Choroid plexus epithelial cell (primary cell): ENCODE results near the gene TMCO5A.

Experiments used
- DNase-seq: peaks from one replicate; pipeline ENCODE4 v3.0.0-alpha.2; 2010; ENCODE audit warnings: low read depth
- H3K4me3 ChIP-seq: 2 replicates; pipeline ENCODE4 v1.5.1; 2011; ENCODE audit warnings: low read depth, mild to moderate bottlenecking, control low read depth, low read length, moderate library complexity
- TF ChIP-seq, protein P1 (sequence below): conservative IDR thresholded peaks from 2 replicates; pipeline ENCODE4 v1.5.1; 2011; ENCODE audit warnings: low read depth, mild to moderate bottlenecking, control low read depth, inconsistent platforms, low read length, moderate library complexity

Gene TMCO5A

DNA sequence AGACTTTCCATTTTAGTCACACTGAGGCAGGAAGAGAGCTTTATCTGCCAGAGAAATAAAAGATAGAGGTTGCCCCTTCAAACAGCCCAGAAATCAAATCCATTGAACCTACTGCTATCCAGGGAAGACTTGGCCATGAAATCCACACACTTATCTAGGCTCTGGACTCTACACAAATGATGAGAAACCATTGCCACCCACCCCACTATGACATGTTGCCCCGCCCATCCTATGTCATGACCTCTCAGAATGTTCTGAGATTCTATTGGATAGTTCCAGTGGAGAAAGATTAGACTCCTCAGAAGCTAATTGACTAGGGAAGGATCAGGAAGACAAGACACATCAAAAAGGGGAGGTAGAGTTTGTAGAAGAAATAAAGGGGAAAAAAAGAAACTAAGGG, at the start of gene TMCO5A:
TMCO5A (plus strand) TSS at position 301 of the 400 bp plus-strand sequence. CDS start 1,684 bp downstream, outside the sequence.
- no peak within 1 kb of the TSS for H3K4me3 ChIP-seq
- DNase-seq, result no peak
- TF ChIP-seq, protein P1, sequence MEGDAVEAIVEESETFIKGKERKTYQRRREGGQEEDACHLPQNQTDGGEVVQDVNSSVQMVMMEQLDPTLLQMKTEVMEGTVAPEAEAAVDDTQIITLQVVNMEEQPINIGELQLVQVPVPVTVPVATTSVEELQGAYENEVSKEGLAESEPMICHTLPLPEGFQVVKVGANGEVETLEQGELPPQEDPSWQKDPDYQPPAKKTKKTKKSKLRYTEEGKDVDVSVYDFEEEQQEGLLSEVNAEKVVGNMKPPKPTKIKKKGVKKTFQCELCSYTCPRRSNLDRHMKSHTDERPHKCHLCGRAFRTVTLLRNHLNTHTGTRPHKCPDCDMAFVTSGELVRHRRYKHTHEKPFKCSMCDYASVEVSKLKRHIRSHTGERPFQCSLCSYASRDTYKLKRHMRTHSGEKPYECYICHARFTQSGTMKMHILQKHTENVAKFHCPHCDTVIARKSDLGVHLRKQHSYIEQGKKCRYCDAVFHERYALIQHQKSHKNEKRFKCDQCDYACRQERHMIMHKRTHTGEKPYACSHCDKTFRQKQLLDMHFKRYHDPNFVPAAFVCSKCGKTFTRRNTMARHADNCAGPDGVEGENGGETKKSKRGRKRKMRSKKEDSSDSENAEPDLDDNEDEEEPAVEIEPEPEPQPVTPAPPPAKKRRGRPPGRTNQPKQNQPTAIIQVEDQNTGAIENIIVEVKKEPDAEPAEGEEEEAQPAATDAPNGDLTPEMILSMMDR, result no peak

DNA sequence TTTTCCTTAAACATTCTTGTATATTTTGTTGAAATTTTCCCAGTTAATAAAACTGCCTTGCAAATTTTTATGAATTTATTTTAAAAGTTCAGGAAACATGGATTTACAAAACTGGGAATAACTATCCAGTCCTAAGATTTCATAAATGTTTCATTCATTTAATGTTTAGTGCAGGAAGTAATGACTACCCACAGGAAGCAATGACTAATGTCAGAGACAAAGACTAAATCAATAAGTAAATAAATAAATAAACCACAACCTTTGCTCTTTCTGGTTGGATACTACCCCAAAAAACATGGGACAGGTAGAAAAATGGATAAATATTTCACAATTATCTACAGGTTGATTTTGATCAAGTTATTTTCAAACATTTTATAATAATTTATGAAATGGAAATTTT, 48.8 kb upstream of the TMCO5A start:
- H3K4me3 ChIP-seq, result no peak overlapping the region
- DNase-seq, result no peak
- TF ChIP-seq, protein P1, result no peak

DNA sequence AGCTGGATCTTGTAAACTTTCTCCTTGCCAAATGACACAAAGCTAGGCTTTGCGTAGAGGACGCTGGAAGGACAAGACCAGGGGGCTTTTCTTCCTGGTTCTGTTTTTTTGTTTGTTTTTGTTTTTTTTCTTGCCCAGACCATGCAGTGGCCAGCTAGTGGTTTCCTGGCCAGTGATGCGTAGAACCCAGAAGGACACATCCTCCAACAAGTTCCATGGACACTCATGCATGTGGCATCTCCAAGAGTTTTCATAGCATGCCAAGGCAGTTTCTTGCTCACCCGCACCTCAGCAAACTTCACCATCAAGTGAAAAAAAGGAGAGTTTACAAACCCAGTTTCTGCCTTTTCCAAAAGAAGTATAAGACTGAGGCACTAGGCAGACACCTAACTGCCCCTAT, 46.1 kb upstream of the TMCO5A start:
- H3K4me3 ChIP-seq, result no peak overlapping the region
- TF ChIP-seq, protein P1, result no peak
- DNase-seq, result no peak

DNA sequence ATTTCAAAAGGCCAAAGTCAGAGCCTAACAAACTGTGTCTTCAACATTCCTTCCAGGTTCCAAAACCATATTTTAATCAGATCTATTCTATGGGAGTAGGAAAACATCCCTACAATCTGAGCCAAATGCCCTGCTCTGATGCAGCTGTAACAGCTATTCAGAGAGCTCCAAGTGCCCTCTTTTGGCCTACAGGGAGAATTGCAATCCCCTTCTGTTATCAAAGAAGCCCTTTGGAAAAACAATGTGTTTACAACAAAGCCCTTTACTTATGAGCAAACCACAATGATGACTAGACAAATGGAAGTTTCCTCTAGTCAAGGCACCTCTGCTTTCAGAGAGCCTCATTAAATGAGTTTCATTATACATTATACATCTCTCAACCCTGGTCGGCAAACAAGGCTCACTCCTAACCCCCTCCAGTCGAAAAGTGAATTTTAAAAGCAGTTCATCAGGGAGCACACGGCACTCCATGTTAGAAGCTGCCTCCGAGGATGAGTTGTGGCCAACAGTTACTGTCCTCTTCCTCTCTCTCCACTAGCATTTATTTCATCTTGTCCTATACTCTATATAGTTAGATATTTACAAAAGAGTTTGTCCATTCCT, 42.6 kb upstream of the TMCO5A start:
- peak; percentile 75 for DNase-seq
- TF ChIP-seq, protein P1, result peak; percentile 88
- H3K4me3 ChIP-seq, result no peak overlapping the region

DNA sequence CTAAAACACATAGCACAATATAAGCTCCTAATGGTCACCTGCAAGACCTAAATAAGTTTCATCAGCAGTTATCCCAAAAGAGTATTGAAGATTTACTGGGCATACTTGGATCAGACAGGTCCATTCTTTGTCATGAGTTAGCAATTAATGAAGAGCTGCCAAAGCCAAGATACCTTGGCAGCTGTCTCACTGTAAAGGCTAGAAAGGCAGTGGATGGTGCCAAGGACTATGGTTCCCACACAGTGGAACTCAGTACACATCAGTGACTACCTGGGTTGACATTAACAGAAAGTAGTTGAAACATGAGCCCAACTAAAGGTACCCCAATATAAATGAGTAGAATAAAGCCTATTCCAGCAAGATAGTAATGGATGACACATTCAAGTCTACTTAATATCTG, 41.1 kb upstream of the TMCO5A start:
- DNase-seq, result no peak
- TF ChIP-seq, protein P1, result no peak
- no peak overlapping the region for H3K4me3 ChIP-seq

DNA sequence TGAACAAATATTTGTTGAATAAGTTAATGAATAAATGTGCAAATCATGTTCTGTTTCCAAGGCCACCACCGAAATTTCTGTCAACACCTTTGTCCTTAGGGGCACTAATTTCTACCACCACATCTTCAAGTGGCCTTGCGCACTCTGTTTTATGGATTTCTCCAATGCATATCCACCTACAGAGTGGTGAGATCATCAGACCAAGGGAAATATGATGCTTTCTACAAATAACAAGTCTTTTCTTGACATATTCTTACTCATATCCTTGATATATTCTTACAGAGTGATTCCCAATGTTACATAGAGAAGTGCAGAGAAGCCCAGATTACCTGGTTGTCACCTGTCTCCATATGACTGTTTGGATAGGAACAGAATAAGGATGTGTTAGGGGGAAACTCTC, 36.1 kb upstream of the TMCO5A start:
- TF ChIP-seq, protein P1, result no peak
- H3K4me3 ChIP-seq, result no peak overlapping the region
- no peak for DNase-seq

DNA sequence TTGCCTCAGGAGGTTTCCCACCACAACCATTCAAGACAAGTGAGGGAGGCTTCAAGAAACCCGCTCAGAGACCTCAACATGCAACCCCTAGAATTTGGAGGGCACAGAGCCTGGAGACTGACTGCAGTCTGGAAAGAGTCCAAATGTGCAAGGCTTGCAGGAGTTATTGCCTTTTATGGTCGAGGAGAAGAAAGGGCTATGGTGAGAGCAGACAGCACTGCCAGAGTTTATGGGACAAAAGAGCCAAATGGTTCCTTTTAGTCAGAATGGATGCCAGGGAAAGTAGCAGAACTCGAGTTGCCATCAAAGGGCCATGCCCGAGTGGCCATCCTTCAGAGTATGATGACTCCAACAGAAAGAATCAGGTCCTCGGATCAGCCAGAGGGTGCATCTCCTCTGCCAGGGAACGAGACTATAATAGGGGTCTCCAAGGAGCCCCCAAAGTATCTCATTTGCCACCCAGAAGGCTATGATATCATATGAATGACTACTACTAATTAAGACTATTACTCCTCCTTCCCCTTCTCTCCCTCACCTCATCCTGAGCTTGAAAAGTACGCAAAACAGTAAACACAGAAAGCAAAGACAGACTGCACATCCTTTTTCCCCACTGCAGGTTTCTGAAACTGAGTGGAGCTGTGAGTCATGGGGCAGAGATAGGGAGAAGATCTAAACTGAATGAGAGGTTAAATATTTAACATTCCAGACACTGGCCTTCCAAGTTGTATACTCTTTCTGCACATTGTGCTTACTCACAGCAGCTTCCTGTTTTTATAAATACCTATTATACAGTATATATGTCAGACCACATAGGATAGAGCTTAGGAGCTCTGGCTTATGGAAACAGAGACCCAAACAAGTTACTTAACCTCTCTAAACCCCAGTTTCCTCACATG, 33.9 kb upstream of the TMCO5A start:
- DNase-seq, result peak; percentile 89
- H3K4me3 ChIP-seq, result no peak overlapping the region
- TF ChIP-seq, protein P1, result no peak
